GM19372 (cell line): ENCODE results near the gene ERBB2.
"Not testable (repeated sequence)": the region's sequence is repeated elsewhere in the genome, so short reads cannot be mapped to it uniquely, and the experiment has no call there.

Experiments used
- ATAC-seq: cut with Tn5 transposase; IDR thresholded peaks from one replicate; pipeline ENCODE4 v1.9.1; 2021; ENCODE audit warnings: mild to moderate bottlenecking, low read depth, moderate library complexity; ENCODE audit not compliant: unreplicated experiment

ERBB2 gene

DNA sequence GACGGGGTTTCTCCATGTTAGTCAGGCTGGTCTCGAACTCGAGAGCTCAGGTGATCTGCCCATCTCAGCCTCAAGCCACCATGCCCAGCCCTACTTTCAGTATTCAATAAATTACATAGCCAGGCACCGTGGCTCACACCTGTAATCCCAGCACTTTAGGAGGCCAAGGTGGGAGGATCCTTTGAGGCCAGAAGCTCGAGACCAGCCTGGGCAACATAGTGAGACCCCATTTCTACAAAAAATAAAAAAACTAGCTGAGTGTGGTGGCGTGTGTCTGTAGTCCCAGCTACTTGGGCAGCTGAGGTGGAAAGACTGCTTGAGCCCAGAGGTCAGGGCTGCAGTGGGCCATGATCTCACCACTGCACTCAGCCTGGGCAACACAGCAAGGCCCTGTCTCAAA is 22.2 kb downstream of the ERBB2 start:
- ATAC-seq = no peak

- ATAC-seq = no peak
Measured at GRCh38 chr17:39722965-39723848, 23.3 kb downstream of the ERBB2 start.

- no peak for ATAC-seq
Measured at GRCh38 chr17:39724731-39725130, 24.9 kb downstream of the ERBB2 start.

GRCh38 chr17:39725923-39726322 is 26.1 kb downstream of the ERBB2 start:
- not testable (repeated sequence) for ATAC-seq

- ATAC-seq = no peak
Measured at GRCh38 chr17:39726617-39727016, 26.8 kb downstream of the ERBB2 start.

- ATAC-seq = no peak
Measured at GRCh38 chr17:39727556-39727955, 27.7 kb downstream of the ERBB2 start.

- ATAC-seq = no peak
Measured at GRCh38 chr17:39729280-39729851, 29.5 kb downstream of the ERBB2 start.

DNA sequence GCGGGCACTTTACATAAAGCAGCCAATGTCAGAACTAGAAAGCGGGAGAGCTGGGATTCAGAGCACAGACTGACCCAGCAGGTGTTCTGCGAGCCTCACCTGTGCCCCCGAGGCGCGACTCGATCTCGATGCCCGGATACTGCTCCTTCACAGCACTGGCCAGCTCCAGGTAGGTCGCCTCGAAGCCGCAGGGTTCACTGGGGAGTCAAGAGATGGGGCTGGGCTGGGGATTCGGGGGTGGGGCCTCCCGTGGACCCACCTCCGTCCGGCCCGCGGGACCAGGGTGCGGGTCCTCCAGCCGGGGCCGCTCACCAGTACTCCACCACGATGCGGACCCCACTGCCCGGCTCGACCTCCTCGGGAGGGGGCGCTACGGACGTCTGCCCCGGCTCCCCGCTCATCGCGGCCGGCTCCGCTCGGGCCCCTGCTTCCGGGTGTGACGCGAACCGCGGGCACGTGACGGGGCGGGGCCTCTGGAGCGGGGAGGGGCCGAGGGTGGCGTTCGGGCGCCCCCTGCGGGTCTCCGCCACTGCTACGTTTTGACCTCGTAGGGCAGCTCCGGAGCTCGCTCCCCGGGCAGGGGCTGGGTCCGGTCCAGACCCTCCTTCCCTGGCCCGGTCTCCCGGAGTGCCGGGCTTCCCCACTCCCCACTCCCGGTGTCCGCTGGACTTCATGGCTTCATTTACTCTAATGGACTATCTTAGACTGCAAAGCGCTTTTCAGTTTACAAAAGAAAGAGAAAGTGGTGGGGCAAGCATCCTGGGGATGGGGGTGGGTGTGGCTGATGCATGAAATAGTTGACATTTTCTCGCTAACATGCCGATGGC is 30.4 kb downstream of the ERBB2 start, which contains the start of gene MIEN1:
Gene MIEN1 (minus strand): TSS at position 438 of the 827 bp plus-strand sequence. CDS start 37 bp downstream, at position 401.
- ATAC-seq = peak; percentile 83

- ATAC-seq = no peak
Measured at GRCh38 chr17:39732586-39732985, 32.7 kb downstream of the ERBB2 start.

GRCh38 chr17:39735882-39736281 is 36.0 kb downstream of the ERBB2 start:
- no peak for ATAC-seq

DNA sequence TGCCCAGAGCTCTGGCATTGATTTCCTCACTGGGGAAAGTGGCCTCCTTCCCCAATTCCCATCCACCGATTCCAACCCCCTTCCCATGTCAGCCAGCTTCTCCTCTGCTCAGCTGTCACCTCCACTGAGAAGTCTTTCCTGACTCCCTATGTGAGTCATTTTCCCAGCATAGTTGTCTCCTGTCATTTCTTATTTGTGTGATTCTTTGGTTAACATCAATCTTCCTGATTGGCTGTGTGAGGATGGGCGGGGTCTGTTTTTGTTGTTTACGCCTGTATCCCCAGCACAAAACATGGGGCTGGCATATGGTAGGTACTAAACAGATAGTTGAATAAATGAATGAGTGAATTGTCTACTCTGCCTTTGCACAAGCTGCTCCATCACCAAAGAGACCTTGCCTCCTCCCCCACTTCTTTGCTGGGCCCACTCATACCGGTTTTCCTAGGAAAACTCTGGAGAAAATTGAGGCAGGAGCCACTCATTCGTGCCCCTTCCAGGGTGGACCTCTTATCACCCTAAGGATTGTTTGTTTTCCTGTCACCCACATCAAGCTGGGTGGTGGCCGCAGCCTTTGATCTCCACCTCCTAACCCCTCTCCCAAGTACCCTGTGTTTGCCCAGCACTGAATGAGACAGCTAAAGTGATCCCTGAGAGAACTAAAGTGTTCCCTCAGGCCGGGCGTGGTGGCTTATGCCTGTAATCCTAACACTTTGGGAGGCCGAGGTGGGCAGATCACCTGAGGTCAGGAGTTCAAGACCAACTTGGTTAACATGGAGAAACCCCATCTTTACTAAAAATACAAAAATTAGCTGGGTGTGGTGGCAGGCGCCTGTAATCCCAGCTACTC is 36.7 kb downstream of the ERBB2 start:
- no peak for ATAC-seq

GRCh38 chr17:39737206-39737759 is 37.4 kb downstream of the ERBB2 start:
- ATAC-seq = no peak

DNA sequence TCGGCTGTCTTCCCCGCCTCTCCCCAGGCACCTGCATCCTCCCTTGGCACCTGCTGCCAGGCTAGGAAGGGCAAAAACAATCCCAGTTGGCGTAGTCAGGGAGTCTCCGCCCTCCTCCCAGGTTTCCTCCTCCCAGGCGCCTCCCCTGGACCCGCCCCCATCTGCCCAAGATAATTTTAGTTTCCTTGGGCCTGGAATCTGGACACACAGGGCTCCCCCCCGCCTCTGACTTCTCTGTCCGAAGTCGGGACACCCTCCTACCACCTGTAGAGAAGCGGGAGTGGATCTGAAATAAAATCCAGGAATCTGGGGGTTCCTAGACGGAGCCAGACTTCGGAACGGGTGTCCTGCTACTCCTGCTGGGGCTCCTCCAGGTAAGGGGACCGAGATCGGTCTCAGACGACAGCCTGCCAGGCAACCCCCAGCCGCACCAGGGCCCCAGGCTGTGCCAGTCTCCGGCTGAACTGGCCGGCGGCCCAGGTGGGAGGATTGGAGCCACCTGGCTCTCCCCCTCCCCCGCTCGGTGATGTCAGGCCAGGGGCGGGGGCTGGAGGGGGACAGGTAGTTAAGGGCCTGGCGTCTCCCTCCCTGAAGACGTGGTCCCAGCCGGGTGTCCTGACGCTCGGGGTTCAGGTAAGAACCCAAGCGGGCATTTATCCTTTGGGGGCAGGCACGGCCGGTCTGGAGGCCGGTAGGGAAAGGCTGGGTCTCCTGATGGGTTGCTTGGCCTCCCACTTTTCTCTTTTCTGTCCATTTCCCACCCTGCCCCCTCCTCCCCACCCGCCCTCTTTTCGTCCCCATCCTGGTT is 38.1 kb downstream of the ERBB2 start, which contains the start of gene GRB7:
Gene GRB7 (plus strand): TSS at position 179 of the 808 bp plus-strand sequence. CDS start 4,364 bp downstream, outside the sequence.
- no peak for ATAC-seq

- no peak for ATAC-seq
Measured at GRCh38 chr17:39738568-39738901, 38.7 kb downstream of the ERBB2 start.

GRCh38 chr17:39738983-39739884 is 39.4 kb downstream of the ERBB2 start:
- ATAC-seq = no peak

- no peak for ATAC-seq
Measured at GRCh38 chr17:39739885-39740356, 40.1 kb downstream of the ERBB2 start.

DNA sequence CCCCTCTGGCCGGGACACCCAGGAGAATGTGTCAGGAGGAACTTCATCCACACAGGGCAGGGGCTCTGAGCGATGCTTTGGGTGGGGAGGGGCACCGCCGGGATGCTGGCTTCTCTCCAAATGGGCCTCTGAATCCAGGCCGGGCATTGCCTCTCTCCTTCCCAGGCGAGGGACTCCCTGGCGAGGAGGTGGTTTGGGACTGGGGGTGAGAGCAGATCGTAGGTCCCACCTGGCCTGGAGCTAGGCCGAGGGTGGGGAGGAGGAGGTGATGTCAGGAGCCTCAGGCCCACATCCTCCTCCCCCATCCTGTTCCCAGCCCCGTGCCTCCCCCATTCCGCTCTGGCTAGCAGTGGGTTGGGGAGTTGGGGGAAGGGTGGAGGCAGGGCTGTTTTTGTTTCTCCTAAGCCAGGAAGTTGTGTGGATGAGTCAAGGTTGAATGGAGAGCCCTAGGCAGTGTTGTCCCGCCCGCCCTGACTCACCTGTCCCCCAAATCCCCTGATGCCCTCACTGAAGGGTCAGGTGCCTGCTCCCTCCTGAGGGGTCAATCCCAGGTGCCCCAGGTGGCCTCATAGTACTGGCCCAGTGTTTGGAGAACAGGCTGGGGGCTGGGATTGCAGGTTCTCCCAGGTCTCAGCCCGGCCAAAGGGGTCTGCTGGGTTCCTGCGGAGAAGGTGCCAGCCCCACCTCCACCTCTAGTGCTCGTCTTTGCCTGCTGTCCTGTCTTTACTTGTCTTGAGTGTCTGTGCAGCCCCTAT is 40.7 kb downstream of the ERBB2 start:
- no peak for ATAC-seq
